Measurements from ENCODE around the gene ALDH7A1.

Gene ALDH7A1

GRCh38 chr5:126579716-126580115, 15.3 kb downstream of the ALDH7A1 start:
- no peak for TF ChIP-seq CTCF (IDR thresholded peaks at IDR 0.05)
- intact Hi-C loops (cut with DNase I; ENCODE audit: low total_unique reads) = no loop called here
- Histone ChIP-seq H3K27me3 (no peaks in the 10 kb centered on the region), H3K36me3 (peaks cover 47 to 99% (median 75%) of the 10 kb centered on the region in 3 donors), H3K27ac (no peak overlapping the region), H3K4me3 (no peak overlapping the region), H3K4me1 (no peaks in the 10 kb centered on the region), H3K9me3 (no peaks in the 10 kb centered on the region)
- no peak for DNase-seq

- DNase-seq = no peak
- intact Hi-C loops (cut with DNase I; ENCODE audit: low total_unique reads) = no loop called here
- Histone ChIP-seq H3K9me3 (no peaks in the 10 kb centered on the region), H3K27me3 (no peaks in the 10 kb centered on the region), H3K4me1 (no peaks in the 10 kb centered on the region), H3K4me3 (no peak overlapping the region), H3K27ac (no peak overlapping the region), H3K36me3 (peaks cover 46 to 95% (median 66%) of the 10 kb centered on the region in 3 donors)
- TF ChIP-seq CTCF (IDR thresholded peaks at IDR 0.05) = no peak
These were observed 17.6 kb downstream of the ALDH7A1 start for GRCh38 chr5:126577415-126577814.

- no peak for TF ChIP-seq CTCF (IDR thresholded peaks at IDR 0.05)
- intact Hi-C loops (cut with DNase I; ENCODE audit: low total_unique reads) = no loop called here
- no peaks in the 10 kb centered on the region for H3K27me3 ChIP-seq
- no peaks in the 10 kb centered on the region for H3K4me1 ChIP-seq
- H3K36me3 ChIP-seq = peaks cover 46 to 95% (median 63%) of the 10 kb centered on the region in 3 donors
- no peak for DNase-seq
- no peak overlapping the region for H3K27ac ChIP-seq
- no peak overlapping the region for H3K4me3 ChIP-seq
- H3K9me3 ChIP-seq = no peaks in the 10 kb centered on the region
These were observed 18.0 kb downstream of the ALDH7A1 start for GRCh38 chr5:126576974-126577373.

- TF ChIP-seq CTCF (IDR thresholded peaks at IDR 0.05) = no peak
- no peak overlapping the region for H3K4me3 ChIP-seq
- no peaks in the 10 kb centered on the region for H3K4me1 ChIP-seq
- no peak for DNase-seq
- intact Hi-C loops (cut with DNase I; ENCODE audit: low total_unique reads) = no loop called here
- H3K36me3 ChIP-seq = peaks cover 35 to 86% (median 51%) of the 10 kb centered on the region in 3 donors
- H3K27ac ChIP-seq = no peak overlapping the region
- no peaks in the 10 kb centered on the region for H3K9me3 ChIP-seq
- H3K27me3 ChIP-seq = no peaks in the 10 kb centered on the region
These were observed 19.4 kb downstream of the ALDH7A1 start for GRCh38 chr5:126575644-126576043.

GRCh38 chr5:126568206-126568755, 26.7 kb downstream of the ALDH7A1 start:
- Histone ChIP-seq H3K4me3 (no peak overlapping the region), H3K9me3 (no peaks in the 10 kb centered on the region), H3K27ac (no peak overlapping the region), H3K27me3 (no peaks in the 10 kb centered on the region), H3K36me3 (peaks cover 47 to 78% (median 53%) of the 10 kb centered on the region in 3 donors), H3K4me1 (no peaks in the 10 kb centered on the region)
- TF ChIP-seq CTCF (IDR thresholded peaks at IDR 0.05) = no peak
- no peak for DNase-seq
- intact Hi-C loops (cut with DNase I; ENCODE audit: low total_unique reads) = no loop called here

- H3K4me1 ChIP-seq = no peaks in the 10 kb centered on the region
- H3K27me3 ChIP-seq = no peaks in the 10 kb centered on the region
- no peaks in the 10 kb centered on the region for H3K9me3 ChIP-seq
- intact Hi-C loops (cut with DNase I; ENCODE audit: low total_unique reads) = no loop called here
- TF ChIP-seq CTCF (IDR thresholded peaks at IDR 0.05) = no peak
- H3K27ac ChIP-seq = no peak overlapping the region
- H3K4me3 ChIP-seq = no peak overlapping the region
- no peak for DNase-seq
- peaks cover 39 to 76% (median 60%) of the 10 kb centered on the region in 3 donors for H3K36me3 ChIP-seq
These were observed 32.2 kb downstream of the ALDH7A1 start for GRCh38 chr5:126562823-126563222.

Data from tibial artery (tissue), 4 donors.